Upper lobe of left lung (tissue), 6 donors: ENCODE data around the gene TMPRSS4. TPM values are rescaled to one million over a fixed set of nuclear protein-coding genes. Genes with fewer than 3 reads are reported as not detected.

Source experiments
- ATAC-seq, 2 donors: fragments of 200-7000 bp; cut with Tn5 transposase; one replicate each; pipeline ENCODE4 v1.9.1; 2022; ENCODE audit warnings: mild to moderate bottlenecking in 2 of 2, moderate library complexity in 2 of 2; ENCODE audit not compliant: low FRiP score in 2 of 2
- DNase-seq, 2 donors: peaks; one replicate each; pipeline ENCODE4 v3.0.0-alpha.2; 2019 to 2020
- H3K27ac ChIP-seq, 4 donors: fragments of 200-600 bp; sonication (generic); one replicate each; pipeline ENCODE4 v1.5.1; 2016 to 2019
- H3K27me3 ChIP-seq, 4 donors: fragments of 200-600 bp; sonication (generic); one replicate each; pipeline ENCODE4 v1.5.1; 2017 to 2019
- H3K36me3 ChIP-seq, 4 donors: fragments of 200-600 bp; sonication (generic); one replicate each; pipeline ENCODE4 v1.5.1; 2016 to 2019
- H3K4me1 ChIP-seq, 4 donors: fragments of 200-600 bp; sonication (generic); one replicate each; pipeline ENCODE4 v1.5.1; 2018 to 2019
- H3K4me3 ChIP-seq, 4 donors: fragments of 200-600 bp; sonication (generic); one replicate each; pipeline ENCODE4 v1.5.1; 2017 to 2019; ENCODE audit warnings: mild to moderate bottlenecking in 2 of 4, moderate library complexity in 1 of 4
- H3K9me3 ChIP-seq, 4 donors: fragments of 200-600 bp; sonication (generic); one replicate each; pipeline ENCODE4 v1.5.1; 2018 to 2019
- CTCF ChIP-seq, 6 experiments: fragments of 450-650 bp in 4 of 6; fragments of 200-600 bp in 2 of 6; sonication (generic) in 2 of 6; IDR thresholded peaks; one replicate each; pipeline ENCODE4 v1.5.1; 2016 to 2019; ENCODE audit warnings: antibody characterized with exemption in 6 of 6
- EP300 ChIP-seq, 4 donors: sonication (generic); formaldehyde crosslinking; IDR thresholded peaks; one replicate each; pipeline ENCODE4 v1.5.1; 2017; ENCODE audit warnings: antibody characterized with exemption in 4 of 4, control low read depth in 2 of 4
- POLR2A ChIP-seq, 4 donors: fragments of 450-650 bp; IDR thresholded peaks; one replicate each; pipeline ENCODE4 v1.5.1; 2016 to 2017; ENCODE audit warnings: antibody characterized with exemption in 4 of 4, mild to moderate bottlenecking in 2 of 4
- POLR2AphosphoS5 ChIP-seq, 2 donors: sonication (generic); formaldehyde crosslinking; IDR thresholded peaks; one replicate each; pipeline ENCODE4 v1.5.1; 2017; ENCODE audit warnings: antibody characterized with exemption in 2 of 2
- WGBS, 2 donors: methylation state at CpG; one replicate each; pipeline ENCODE4 v1.1.5; 2017 to 2018; 5-methylcytosine and 5-hydroxymethylcytosine counted together
- total RNA-seq, 6 donors: library from RNA; depleted of rRNA in 4 of 6; stranded (reverse); fragments of >200 nt in 4 of 6; gene quantifications; one replicate each; pipeline versions ENCODE4 v1.1.0 to v1.2.1, GENCODE V29; 2016 to 2021
- donor health status: DM: no; HTN: no; CAD: no; lungs with moderate emphysema.
- donor health status: DM: no; HTN: yes; CAD: no; lungs with severe emphysema.

The TMPRSS4 gene
- total RNA-seq, 6 donors from 2014 or later, result 1.6 to 14.3 (median 3.1) TPM

DNA sequence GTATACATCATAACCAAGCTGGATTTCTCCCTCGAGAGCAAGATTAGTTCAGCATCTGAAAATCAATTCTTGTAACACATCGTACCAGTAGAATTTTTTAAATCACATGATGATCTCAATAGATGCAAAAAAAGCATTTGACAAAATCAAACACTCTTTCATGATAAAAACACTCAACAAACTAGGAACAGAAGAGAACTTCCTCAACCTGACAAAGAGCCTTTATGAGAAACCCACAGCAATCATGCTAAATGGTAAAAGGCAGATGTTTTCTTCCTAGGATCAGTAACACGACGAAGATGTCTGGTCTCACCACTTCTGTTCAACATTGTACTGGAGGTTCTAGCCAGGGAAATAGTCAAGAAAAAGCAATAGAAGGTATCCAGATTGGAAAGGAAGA is 34.1 kb upstream of the TMPRSS4 start:
- WGBS, 2 donors, result 73 to 77% methylated on average over 4 of the region's 4 CpGs
- Histone ChIP-seq H3K9me3 (no peaks in the 10 kb centered on the region), H3K4me1 (no peaks in the 10 kb centered on the region), H3K27me3 (no peaks in the 10 kb centered on the region), H3K4me3 (no peak overlapping the region), H3K36me3 (no peaks in the 10 kb centered on the region), H3K27ac (no peak overlapping the region)
- ATAC-seq, result no peak
- DNase-seq, result no peak
- TF ChIP-seq POLR2AphosphoS5 (IDR thresholded peaks at IDR 0.05) (no peak), EP300 (IDR thresholded peaks at IDR 0.05) (no peak), POLR2A (IDR thresholded peaks at IDR 0.05) (no peak), CTCF (IDR thresholded peaks at IDR 0.05) (no peak)

DNA sequence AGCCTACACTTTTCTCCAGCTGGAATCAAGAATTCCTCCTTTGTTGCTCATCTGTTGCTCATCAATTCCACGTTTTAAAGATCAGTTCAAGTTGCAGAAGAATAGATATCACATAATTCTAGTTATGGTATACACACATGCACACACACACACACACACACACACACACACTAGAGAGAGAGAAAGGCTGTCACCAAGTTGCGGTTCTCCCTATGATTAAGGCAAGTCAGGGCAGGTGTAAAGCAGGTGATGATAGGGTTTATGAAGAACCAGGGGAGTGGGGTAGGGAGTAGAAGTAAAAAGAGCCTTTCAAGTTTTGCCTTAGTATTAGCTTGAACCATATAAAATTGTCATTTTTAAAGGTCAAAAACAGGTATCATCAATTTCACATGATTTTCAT is 31.7 kb upstream of the TMPRSS4 start:
- Histone ChIP-seq H3K4me3 (no peak overlapping the region), H3K27ac (no peak overlapping the region), H3K36me3 (no peaks in the 10 kb centered on the region), H3K27me3 (no peaks in the 10 kb centered on the region), H3K9me3 (no peaks in the 10 kb centered on the region), H3K4me1 (no peaks in the 10 kb centered on the region)
- no peak for TF ChIP-seq POLR2AphosphoS5 (IDR thresholded peaks at IDR 0.05)
- no peak for TF ChIP-seq EP300 (IDR thresholded peaks at IDR 0.05)
- no peak for TF ChIP-seq POLR2A (IDR thresholded peaks at IDR 0.05)
- no peak for TF ChIP-seq CTCF (IDR thresholded peaks at IDR 0.05)
- ATAC-seq (no peak), DNase-seq (no peak)
- 82 to 90% methylated on average over 2 of the region's 2 CpGs for WGBS, 2 donors

DNA sequence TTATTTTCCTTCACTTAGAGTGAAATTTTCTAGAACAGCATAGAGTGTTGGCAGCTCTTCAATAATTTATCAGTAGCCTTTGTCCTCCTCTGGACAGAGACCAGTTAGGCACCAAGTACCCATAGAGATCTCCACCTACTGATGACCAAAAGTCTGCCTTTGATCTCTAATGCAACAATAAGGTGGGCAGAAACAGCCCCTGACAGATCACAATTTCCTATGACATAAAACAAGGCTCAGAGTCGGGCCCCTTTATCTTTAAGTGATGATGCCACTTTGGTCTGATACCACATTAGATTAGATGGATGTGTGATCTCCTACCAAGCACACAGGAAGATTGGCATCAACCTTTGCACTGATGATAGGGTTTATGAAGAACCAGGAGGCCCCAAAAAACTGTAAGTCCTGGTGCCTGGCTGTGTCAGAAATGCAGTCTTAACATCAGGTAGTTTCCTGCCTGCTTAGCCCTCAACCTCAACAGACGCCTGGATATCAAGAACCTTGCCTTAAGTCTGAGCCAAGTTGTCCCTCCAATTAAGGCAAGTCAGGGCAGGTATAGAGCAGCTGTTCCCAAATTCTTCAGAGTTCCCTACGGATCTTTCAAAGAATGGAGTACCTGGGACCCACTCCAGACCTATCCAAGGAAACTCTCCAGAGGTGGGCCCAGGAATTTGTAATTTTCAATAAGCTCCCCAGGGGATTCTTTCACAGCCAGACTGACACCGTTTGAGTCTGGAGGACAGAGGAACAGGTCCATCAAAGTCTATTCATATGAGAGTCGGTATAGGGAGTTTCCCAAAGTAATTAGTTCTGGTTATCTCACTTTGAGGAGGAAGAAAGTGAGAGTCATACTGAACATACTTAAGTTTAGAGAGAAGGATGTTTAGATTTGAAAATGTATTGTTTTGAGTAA is 30.6 kb upstream of the TMPRSS4 start:
- H3K9me3 ChIP-seq, result no peaks in the 10 kb centered on the region
- no peaks in the 10 kb centered on the region for H3K36me3 ChIP-seq
- ATAC-seq, result no peak
- DNase-seq, result no peak
- no peaks in the 10 kb centered on the region for H3K27me3 ChIP-seq
- no peak overlapping the region for H3K4me3 ChIP-seq
- no peak overlapping the region for H3K27ac ChIP-seq
- no peaks in the 10 kb centered on the region for H3K4me1 ChIP-seq
- 49 to 69% methylated on average over 5 of the region's 5 CpGs for WGBS, 2 donors
- TF ChIP-seq CTCF (IDR thresholded peaks at IDR 0.05), result no peak
- no peak for TF ChIP-seq EP300 (IDR thresholded peaks at IDR 0.05)

- Histone ChIP-seq H3K4me1 (peaks cover 0 to 2% (median 0%) of the 10 kb centered on the region in 4 donors), H3K27ac (no peak overlapping the region), H3K36me3 (no peaks in the 10 kb centered on the region), H3K4me3 (no peak overlapping the region), H3K9me3 (no peaks in the 10 kb centered on the region), H3K27me3 (no peaks in the 10 kb centered on the region)
- DNase-seq, result no peak
- no peak for TF ChIP-seq CTCF (IDR thresholded peaks at IDR 0.05)
- TF ChIP-seq POLR2AphosphoS5 (IDR thresholded peaks at IDR 0.05), result no peak
- TF ChIP-seq EP300 (IDR thresholded peaks at IDR 0.05), result no peak
- TF ChIP-seq POLR2A (IDR thresholded peaks at IDR 0.05), result no peak
- no peak for ATAC-seq
- 70 to 74% methylated on average over 8 of the region's 8 CpGs for WGBS, 2 donors
Measured at GRCh38 chr11:118046964-118047700, 29.7 kb upstream of the TMPRSS4 start.
